Activated CD4-positive, CD25-positive, alpha-beta regulatory T cell (primary cell): Measurements from ENCODE around the gene ERVFRD-1.

Experiments
- DNase-seq, 4 experiments: peaks; one replicate each; lab custom pipeline; 2025; lab: John Stamatoyannopoulos, UW

The ERVFRD-1 gene, protein sequence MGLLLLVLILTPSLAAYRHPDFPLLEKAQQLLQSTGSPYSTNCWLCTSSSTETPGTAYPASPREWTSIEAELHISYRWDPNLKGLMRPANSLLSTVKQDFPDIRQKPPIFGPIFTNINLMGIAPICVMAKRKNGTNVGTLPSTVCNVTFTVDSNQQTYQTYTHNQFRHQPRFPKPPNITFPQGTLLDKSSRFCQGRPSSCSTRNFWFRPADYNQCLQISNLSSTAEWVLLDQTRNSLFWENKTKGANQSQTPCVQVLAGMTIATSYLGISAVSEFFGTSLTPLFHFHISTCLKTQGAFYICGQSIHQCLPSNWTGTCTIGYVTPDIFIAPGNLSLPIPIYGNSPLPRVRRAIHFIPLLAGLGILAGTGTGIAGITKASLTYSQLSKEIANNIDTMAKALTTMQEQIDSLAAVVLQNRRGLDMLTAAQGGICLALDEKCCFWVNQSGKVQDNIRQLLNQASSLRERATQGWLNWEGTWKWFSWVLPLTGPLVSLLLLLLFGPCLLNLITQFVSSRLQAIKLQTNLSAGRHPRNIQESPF

DNA sequence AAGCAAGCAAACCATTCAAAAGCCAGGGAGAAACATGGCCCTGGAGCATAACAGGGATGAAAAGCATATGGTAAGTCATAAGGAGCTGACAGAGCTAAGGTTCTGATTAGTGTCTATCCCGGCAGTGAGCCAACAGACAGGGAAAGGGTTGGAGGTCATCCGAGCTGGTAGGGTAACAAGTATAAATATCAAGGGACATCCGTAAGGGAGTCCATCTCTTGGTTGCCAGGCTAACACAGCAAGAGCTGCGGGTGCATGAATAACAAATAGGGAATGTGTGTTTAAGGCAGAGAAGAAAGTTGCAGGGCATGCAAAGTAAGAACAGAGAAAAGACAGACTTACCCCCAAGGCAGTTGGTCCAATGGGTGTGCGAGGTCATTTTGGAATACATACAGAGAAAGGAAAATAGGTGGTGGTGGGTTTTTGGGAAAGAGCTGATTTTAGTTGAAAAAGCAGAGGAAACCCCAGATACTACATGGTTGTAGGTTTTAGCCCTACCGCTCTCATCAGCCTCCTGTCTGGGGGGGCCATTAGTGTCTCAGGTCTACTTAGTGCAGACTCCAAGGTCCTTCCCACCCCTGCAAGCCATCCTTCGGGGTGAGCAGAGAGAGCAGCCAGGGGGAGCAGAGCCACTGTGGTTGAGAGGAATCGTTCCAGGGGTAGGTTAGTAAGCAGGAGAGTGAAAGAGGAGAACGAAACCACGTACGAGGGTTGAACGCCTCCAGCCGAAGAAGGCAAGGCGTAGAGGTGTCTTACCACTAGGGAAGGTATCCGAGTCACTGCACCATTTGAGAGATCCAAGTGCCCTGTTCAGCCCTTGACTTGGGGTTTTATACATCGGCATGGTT is at the start of gene ERVFRD-1:
Gene ERVFRD-1, minus strand, starts transcription at position 805 of the 848 bp plus-strand sequence. CDS start 6,415 bp downstream, outside the sequence.
- no peak for DNase-seq

DNA sequence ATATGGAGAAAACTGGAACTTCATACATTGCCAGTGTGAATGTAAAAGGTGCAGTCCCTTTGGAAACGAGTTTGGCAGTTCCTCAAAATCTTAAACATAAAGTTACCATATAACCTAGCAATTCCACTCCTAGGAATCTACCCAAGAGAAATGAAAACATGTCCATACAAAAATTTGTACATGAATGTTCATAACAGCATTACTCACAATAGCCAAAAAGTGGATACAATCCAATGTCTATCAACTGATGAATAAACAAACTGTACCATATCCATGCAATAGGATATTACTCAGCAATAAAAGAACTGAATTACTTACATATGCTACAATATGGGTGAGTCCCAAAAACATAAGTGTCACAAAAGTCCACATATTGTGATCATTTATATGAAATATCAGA is 48.7 kb upstream of the ERVFRD-1 start:
- DNase-seq: no peak

DNA sequence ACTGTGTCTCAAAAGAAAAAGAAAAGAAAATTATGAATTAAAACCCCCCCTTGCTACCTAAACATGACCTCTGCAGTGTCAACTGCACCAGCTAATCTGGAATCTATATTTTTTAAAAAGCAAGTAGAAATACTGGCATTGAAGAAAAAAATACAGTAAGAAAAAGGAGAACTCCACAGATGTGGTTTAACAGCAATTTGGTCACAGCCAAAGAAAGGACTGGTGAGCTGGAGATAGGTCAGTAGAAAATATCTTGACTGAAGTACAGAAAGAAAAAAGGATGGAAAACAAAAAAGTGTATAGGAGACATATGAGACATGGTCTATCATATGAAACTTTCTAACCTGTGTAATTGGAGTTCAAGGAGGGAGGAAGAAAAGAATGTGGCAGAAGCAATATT is 44.1 kb upstream of the ERVFRD-1 start:
- no peak for DNase-seq

DNA sequence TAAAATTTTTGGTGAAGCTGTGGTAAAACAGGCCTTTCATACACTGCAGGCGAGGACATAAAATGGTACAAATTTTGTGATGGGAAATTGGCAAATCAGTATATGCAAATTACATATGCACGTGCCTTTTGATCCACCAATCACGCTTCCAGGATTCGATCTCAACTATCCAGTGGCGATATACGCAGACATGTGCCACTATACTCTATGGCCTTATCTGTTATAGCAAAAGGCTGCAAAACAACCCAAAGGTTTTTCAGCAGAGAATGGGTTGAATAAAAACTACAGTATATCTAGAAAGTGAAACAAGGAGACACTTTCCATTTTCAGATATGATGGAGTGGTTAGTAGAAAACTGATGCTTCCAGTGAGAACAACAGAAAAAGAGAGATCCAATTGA is 41.9 kb upstream of the ERVFRD-1 start:
- DNase-seq: no peak

DNA sequence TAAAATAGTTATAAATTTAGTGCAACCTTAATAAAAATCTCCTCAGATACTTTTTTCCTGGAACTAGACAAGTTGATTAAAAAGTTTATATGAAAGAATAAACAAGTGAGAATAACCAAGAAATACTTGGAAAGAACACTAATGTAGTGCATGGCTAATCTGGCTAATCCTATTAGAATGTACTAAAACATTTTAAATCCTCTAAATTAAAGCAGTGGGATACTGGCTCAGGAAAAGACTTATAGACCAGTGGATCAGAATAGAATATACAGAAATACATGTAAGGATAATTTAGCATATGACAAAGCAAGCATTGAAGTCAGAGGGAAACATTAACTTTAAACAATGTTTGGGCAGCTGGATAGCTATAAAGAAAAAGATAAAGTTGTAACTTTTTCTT is 41.1 kb upstream of the ERVFRD-1 start:
- no peak for DNase-seq

DNA sequence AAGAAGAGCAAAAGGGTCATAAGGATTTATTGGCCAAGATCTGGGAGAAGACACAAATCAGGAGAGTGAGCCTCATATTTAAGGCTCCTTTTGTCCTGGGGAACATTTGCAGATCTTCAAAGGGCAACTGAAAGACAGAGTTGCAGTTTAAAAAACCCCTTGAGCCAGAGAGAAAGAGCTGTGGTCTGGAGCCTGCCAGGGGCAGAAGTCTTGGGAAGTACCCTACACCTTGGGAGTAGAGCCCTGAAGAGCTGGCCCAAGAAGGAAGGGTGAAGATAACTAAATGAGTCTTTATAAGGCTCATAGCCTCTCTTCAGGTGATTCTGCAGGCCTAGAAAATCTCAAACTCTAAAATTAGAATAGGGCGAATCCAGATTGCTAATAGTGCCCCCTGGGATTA is 40.0 kb upstream of the ERVFRD-1 start:
- no peak for DNase-seq

DNA sequence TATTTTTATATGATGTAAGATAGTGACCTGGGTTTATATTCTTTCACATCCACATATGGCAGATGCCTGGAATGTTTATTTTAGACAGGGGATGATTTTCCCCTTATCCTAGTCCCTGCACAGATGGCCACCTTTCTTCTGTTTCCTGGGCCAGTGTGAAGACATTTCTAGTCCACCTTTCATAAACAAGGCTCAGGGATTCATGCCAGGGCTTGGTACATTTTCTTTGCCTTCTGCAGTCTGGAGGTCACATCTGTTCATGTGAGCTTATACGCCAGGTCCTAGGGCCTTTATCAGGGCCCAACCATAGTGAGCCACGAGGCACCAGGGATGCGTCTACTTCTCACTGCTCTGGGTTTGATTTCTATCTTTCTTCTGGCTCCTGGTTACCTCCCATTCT is 38.0 kb upstream of the ERVFRD-1 start:
- no peak for DNase-seq

DNA sequence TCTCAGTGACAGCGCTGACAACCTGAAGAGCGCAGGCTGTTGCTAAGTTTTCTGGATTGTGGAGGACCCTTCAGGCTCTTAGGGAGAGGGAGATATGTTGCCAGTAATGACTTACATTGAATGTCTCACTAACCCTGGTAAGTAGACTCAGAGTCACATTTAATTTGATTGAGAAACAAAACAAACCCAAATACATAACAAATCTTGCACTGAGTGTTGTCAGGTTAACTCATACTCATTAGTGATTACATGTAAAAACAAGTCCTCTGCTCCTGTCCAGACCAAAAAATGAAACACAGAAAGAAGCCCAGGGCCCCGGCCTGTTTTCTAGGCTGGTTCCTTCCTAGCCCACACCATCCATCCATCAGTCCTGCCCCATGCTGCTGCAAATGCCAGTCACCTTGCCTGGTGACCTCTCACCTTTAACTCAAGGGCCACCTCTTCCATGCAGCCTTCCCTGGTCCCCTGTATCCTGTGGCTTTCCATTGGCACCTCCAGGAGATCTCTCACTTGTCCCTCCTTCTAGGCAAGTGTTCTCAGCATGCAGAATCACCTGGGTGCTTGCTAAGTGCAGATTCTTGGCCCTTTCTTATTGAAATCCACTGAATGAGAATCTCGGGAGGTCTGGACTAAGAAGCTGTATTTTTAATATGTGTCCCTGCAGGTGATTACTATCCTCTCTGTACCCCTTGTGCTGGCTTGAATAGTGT is 34.7 kb upstream of the ERVFRD-1 start:
- DNase-seq: no peak

DNA sequence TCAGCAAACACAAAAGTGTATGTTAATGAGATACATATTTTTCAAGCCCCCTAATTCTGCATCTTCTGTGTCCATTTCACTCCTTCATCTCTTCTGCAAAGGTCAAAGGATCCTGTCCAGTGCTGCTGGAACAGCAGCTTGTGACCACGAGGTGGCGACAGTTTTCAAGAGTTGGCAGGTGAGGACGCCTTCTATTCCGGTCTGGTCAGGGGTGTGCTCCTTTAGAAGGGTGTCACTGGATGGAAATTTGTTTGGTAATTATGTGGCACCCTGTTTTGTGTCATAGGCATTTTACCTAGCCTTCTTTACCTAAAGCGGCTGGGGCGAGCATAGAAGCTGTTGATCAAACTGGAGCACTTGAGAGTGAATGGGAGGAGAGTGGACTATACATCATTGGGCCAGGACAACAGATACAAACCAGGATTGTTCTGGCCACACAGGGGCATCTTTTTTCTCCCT is 32.9 kb upstream of the ERVFRD-1 start:
- DNase-seq: peak; percentile 38 to 55 (median 52)

DNA sequence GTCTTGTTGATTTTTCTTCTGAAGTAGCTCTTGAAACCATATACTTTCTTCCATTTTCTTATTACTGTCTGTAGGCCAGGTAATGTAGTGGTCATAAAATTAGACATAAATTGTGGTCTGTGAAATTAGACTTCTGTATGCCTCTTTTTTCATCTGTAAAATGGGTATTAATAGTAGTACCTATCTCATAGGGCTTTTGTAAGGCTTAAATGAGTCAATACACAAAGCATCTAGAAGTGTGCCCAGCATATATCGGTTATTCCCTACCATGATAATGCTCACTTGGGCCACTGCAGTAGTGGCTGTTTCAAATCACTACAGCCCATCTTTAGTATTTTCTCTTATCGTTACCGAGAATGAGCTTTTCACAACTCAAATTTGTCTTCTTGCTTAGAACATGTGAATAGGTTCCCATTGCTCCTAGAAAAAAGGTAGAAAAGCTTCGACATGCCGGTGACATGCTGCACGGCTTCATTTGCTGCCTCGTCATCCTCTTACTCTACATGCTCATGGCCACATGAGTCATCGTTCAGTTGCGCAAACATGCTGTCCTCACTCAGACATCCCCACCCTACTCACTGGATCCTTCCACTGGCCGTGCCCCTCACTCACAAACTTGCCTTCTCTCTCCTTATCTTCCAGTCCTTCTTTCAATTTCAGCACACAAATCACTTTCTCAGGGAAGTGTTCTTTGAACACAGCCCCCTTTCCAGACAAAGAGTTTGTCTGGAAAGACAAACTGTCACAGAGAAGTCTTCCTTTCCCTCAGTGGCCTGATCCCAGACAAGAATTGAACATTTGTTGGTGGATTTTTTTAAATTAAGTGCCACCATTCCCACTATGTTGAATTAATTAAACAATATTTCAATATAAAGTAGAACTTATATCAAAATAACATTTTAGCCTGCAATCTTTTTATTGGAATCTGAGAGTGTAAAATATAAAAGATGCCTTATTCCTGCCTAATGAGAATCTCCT is 32.2 kb upstream of the ERVFRD-1 start:
- no peak for DNase-seq

DNA sequence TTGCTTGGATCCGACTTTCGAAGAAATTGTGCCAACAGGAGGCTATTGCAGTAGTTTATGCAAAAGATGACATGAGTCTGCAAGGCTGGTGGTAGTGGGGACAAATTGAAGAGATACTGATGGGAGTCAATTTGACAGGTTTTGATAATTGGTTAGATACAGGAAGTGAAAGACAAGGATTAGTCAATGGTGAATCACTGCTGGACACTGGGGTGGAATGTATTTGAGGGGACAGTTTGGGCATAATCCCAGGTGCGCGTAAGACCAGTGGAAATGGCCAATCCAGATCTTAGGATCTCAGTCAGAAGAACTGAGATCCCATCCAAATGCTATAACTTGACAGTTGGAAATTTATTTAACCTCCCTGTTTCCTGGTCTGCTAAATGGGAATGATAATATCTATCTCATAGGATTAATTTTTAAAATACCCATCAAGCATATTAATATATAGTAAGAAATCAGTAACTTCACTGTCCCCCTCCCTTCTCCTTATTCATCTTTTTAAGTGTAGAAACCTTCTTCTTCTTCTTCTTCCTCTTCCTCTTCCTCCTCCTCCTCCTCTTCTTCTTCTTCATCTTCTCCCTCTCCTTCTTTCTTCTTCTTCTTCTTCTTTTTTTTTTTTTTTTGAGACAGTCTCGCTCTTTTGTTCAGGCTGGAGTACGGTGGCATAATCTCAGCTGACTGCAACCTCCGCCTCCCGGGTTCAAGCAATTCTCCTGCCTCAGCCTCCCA is 30.9 kb upstream of the ERVFRD-1 start:
- DNase-seq: no peak

DNA sequence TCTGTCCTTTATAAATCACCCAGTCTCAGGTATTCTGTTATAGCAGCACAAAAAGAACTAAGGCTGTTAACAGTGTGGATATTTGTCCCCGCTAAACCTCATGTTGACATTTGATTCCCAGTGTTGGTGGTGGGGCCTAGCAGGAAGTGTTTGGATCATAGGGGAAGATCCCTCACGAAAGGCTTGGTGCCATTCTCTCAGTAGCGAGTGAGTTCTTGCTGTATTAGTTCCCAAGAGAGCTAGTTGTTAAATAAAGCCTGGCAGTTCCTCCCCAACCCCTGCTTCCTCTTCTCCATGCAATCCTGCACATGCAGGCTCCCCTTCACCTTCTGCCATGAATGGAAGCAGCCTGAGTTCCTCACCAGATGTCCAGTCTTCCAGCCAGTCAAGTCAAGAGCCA is 29.8 kb upstream of the ERVFRD-1 start:
- DNase-seq: no peak

DNA sequence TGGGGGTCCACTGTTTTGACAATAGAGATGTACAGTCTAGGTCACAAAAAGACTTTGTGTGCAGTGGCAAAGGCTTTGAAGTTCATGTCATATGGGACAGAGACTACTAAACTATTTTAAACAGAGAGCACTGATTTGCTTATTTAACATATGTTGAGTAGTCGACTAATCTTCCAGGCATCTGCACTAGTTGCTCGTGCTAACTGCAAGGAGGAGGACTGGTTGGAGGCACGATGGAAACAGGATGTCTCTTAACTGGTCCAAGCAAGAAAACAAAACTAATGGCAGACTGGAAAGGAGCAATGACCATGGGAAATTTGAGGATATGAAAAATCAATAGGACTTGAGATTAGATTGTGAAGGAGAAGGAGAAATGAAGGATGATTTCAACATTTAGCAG is 28.5 kb upstream of the ERVFRD-1 start:
- DNase-seq: no peak

DNA sequence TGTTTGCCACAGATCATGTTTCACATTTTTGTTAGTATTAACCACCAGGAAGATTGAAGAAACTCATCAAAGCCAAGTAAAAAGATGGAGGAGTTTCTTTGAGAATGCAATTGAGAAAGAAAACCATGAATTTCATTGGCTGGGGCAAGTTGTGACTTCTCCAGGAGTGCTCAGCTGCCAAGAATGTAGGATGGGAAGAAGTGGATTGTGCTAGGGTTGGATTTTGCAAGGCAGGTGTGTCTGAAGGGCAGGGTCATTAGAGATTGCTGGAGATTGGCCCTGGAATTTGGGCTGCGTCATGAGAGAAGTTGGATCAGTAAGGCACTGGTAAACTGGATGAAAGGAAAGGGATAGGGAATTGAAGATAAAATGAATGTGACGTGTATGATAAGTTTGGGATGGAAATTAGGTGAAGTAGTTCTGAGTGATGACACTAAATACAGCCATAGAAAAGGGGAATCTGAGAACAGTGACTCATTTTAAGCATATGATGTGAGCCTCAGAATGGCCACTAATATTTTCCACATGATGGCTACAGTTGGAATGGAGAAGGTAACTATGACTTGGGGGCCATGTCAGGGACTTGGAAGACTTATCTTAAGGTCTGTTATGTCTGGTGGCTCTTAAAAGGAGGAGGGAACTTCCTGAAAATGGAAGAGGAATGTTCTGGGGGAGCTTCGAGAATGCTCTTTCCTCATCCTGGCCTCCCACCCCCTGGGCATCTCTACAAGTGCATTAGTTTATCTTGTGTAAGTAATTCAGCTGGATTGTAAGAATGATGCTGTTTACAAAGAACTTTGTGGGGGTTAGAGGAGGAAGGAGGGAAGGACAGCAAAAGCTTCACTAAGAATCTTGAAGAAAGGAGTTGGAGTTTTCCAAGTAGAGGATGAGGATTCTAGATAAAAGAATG is 27.8 kb upstream of the ERVFRD-1 start:
- no peak for DNase-seq

DNA sequence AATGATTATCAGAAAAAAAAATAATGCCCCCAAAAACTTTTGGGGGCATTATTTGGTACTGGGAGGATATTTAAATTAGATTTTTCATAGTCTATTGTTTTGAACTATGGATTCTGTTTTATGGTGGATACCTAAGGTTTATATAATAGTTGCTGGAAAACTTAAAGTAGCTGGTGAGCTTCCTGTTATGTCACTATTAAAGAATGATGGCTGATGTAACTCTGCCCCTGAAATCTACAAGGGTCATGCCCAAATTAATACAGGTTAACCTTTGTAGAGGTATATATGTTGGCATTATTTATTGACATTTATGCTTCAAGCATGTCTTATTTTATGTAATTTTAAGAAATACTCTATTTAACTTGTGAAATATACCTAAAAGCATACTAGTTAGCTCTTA is 25.3 kb upstream of the ERVFRD-1 start:
- DNase-seq: no peak

DNA sequence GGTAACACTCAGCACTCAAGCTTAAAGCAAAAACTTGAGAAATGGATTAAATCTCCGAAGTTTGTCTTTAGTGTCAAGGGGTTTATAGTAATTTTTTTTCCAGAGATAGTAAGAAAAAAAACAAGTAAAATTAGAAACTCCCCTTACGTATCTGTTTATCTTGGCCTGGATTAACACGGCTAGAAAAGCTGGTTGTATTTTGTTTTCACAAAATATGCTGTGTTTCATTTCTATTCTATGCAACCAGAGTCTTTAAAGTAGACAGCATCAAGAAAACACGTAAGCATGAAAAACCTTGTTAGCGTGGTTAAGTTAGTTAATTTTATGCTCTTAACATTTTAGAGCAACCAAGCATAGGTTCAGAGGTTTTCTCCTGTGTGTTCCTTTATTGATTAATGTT is 21.8 kb upstream of the ERVFRD-1 start:
- no peak for DNase-seq

DNA sequence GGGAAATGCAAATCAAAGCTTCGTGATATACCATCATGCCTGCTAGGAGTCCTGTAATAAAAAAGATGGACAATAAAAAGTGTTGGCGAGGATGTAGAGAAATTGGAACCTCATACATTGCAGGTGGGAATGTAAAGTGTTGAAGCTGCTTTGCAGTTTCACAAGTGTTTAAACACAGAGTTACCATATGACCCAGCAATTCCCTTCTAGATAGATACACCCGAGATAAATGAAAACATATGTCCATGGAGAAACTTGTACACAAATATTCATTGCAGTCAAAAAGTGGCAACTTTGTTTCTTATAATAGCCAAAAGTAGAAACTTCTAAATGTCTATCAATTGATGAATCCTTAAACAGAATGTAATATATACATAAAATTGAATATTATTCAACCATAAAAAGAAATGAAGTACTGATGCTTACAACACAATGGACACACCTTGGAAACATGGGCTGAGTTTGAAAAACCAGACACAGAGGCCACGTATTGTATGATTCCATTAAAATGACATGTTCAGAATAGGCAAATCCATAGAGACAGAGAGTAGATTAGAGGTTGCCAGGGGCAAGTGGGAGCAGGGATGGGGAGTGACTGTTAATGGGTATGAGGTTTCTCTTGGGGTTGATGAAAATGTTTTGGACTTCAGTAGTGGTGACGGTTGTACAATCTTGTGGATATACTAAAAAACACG is 20.8 kb upstream of the ERVFRD-1 start:
- DNase-seq: no peak

DNA sequence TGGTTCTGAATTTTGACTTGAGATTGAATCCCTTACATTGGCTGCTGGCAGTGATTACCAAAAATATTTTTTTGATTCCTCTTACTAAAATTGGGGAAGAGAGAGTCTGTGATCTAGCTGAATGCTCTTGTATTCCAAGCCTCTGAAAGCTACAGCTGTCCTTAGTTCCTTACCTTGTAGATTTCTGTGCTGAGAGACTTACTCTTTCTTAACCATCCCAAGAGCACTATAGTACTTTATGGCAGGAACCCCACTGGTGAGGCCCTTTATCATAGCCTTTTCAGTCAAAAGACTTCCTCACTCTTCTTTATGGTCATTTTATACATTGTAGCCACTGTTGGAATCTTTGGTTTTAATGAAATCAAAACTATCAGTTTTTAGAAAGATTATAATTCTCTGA is 19.1 kb upstream of the ERVFRD-1 start:
- DNase-seq: no peak
